Effector memory CD8-positive, alpha-beta T cell (primary cell): ENCODE results near the gene SLC27A5.

Experiments
- ATAC-seq: fragments of 150-1000 bp; cut with Tn5 transposase; replicated peaks from 2 replicates; pipeline ENCODE4 v1.10.0; 2021; ENCODE audit warnings: mild to moderate bottlenecking, moderate library complexity
- DNase-seq, 3 experiments: peaks; one replicate each; pipeline ENCODE4 v3.0.0; 2021
- H3K27ac Mint-ChIP-seq, 2 donors: one replicate each; pipeline ENCODE4 v1.8.0; 2022; ENCODE audit warnings: mild to moderate bottlenecking in 2 of 2, mixed read lengths in 2 of 2, moderate library complexity in 2 of 2
- H3K27me3 Mint-ChIP-seq, 2 donors: one replicate each; pipeline ENCODE4 v1.8.0; 2022; ENCODE audit warnings: mixed read lengths in 2 of 2
- H3K36me3 Mint-ChIP-seq: one replicate; pipeline ENCODE4 v1.8.0; 2022; ENCODE audit warnings: mild to moderate bottlenecking, moderate library complexity, mixed read lengths; ENCODE audit not compliant: insufficient read depth
- H3K4me1 Mint-ChIP-seq, 2 donors: one replicate each; pipeline ENCODE4 v1.8.0; 2022; ENCODE audit warnings: low read depth in 2 of 2, mixed read lengths in 2 of 2
- H3K4me3 Mint-ChIP-seq, 2 donors: one replicate each; pipeline ENCODE4 v1.8.0; 2022; ENCODE audit warnings: mild to moderate bottlenecking in 2 of 2, mixed read lengths in 2 of 2, moderate library complexity in 2 of 2
- H3K9me3 Mint-ChIP-seq, 2 donors: one replicate each; pipeline ENCODE4 v1.8.0; 2022; ENCODE audit warnings: mixed read lengths in 2 of 2
- total RNA-seq, 9 experiments: gene quantifications; one replicate each; lab custom pipeline; 2026; lab: John Stamatoyannopoulos, UW

Gene SLC27A5, protein sequence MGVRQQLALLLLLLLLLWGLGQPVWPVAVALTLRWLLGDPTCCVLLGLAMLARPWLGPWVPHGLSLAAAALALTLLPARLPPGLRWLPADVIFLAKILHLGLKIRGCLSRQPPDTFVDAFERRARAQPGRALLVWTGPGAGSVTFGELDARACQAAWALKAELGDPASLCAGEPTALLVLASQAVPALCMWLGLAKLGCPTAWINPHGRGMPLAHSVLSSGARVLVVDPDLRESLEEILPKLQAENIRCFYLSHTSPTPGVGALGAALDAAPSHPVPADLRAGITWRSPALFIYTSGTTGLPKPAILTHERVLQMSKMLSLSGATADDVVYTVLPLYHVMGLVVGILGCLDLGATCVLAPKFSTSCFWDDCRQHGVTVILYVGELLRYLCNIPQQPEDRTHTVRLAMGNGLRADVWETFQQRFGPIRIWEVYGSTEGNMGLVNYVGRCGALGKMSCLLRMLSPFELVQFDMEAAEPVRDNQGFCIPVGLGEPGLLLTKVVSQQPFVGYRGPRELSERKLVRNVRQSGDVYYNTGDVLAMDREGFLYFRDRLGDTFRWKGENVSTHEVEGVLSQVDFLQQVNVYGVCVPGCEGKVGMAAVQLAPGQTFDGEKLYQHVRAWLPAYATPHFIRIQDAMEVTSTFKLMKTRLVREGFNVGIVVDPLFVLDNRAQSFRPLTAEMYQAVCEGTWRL
- total RNA-seq, result 2.7 to 12.9 (median 10.2) reads per million in 9 experiments

DNA sequence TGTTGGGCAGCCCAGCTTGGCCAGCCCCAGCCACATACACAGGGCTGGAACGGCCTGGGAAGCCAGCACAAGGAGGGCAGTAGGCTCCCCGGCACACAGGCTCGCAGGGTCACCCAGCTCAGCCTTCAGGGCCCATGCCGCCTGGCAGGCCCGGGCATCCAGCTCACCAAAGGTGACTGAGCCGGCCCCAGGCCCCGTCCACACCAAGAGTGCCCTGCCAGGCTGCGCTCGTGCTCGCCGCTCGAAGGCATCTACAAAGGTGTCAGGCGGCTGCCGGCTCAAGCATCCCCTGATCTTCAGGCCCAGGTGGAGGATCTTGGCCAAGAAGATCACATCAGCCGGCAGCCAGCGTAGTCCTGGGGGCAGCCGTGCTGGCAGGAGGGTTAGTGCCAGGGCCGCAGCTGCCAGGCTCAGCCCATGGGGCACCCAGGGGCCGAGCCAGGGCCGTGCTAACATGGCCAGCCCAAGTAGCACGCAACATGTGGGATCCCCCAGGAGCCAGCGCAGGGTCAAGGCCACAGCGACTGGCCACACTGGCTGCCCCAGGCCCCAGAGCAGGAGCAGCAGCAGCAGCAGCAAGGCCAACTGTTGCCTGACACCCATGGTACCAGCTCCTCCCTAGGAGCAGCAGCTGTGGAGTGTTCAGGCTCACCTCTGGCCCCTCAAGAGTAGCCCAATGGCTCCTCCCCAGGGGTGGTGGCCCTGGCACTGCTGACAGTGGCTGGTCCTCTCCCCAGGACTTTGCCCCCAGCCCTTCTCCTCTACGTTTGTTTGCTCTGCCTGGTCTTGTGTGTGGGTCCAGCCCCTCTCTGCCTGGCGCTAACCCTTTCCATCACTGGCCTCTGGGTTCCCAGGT is at the start of gene SLC27A5:
SLC27A5 (minus strand) TSS at position 640 of the 856 bp plus-strand sequence; CDS start at position 603, 37 bp downstream.
- Mint-ChIP-seq H3K27me3 (no peaks in the 10 kb centered on the region), H3K4me3 (no peak within 1 kb of the TSS), H3K4me1 (peaks cover 15 to 19% of the 10 kb centered on the region in 2 donors), H3K27ac (peak within 1 kb of the TSS in 1 of 2 donors; percentile 66), H3K9me3 (peaks cover 0 to 2% of the 10 kb centered on the region in 2 donors), H3K36me3 (peaks cover 9% of the 10 kb centered on the region)
- no peak for ATAC-seq
- no peak for DNase-seq

DNA sequence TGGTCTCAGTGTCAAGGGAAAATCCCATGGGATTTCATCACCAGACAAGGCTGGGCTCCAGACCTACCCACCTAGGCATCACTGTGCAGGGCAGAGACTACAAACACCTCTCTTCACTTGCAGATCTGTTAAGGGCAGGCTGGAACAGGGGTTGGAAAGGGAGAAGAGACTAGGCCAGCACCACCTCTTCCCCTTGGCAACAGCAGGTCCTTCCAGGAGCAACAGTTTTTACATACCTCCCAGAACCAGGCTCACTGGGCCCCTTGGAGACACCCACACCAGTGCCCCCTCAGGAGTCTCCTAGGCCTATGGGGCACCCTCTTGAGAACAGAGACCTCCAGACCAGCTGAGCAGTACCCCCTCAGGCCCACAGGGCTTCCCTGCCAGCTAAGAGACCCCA is 49.1 kb upstream of the SLC27A5 start:
- DNase-seq (no peak), ATAC-seq (no peak)
- Mint-ChIP-seq H3K4me1 (peaks cover 41 to 49% of the 10 kb centered on the region in 2 donors), H3K9me3 (no peaks in the 10 kb centered on the region), H3K36me3 (peaks cover 47% of the 10 kb centered on the region), H3K27me3 (no peaks in the 10 kb centered on the region), H3K4me3 (peak overlapping the region; percentile 80 to 99), H3K27ac (peak overlapping the region in 1 of 2 donors; percentile 38)

DNA sequence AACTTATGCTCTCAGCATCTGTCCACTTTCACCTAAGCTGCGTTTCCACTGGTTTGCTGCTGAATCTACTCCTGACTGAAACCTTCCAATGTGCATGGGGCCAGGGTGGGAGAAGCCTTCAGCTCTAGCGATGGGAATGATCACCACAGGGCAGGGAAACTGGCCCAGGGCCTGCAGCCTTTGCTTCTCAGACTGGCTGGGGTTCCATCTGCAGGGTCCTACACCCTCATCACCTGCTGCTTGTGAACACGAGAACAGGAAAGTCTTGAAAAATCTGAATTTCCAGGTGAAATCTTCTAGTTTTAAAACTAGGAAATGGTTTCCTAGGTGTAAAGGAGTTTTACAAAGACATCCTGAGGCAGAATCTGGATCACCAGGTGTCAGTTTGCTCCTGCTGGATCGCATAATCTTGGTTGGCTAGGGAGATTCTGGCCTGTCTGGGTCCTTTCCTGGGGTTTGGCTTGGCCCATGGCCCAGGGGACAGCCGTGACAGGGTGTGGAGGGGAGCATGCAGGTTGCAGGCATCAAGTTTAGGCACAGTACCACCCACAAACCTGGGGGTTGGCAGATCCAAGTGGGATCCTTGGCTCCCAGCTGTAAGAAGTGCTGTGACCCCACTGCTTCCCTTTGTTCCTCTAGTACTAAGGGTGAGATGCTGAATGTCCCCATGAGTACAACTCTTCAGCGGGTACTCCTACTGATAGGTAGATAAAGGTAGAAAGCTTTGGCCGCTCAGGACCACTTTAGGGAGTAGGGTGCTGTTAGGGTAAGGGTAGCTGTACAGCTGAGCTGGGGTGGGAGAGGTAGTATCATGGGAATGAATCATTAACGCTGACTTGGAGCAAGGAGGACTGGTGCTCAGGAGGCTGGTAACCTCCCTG is 48.5 kb upstream of the SLC27A5 start:
- H3K9me3 Mint-ChIP-seq, result no peaks in the 10 kb centered on the region
- no peaks in the 10 kb centered on the region for H3K27me3 Mint-ChIP-seq
- ATAC-seq (no peak), DNase-seq (no peak)
- H3K36me3 Mint-ChIP-seq, result peaks cover 53% of the 10 kb centered on the region
- peak overlapping the region; percentile 95 to 99 for H3K27ac Mint-ChIP-seq
- H3K4me3 Mint-ChIP-seq, result peak overlapping the region; percentile 96 to 99
- H3K4me1 Mint-ChIP-seq, result peaks cover 43 to 53% of the 10 kb centered on the region in 2 donors

DNA sequence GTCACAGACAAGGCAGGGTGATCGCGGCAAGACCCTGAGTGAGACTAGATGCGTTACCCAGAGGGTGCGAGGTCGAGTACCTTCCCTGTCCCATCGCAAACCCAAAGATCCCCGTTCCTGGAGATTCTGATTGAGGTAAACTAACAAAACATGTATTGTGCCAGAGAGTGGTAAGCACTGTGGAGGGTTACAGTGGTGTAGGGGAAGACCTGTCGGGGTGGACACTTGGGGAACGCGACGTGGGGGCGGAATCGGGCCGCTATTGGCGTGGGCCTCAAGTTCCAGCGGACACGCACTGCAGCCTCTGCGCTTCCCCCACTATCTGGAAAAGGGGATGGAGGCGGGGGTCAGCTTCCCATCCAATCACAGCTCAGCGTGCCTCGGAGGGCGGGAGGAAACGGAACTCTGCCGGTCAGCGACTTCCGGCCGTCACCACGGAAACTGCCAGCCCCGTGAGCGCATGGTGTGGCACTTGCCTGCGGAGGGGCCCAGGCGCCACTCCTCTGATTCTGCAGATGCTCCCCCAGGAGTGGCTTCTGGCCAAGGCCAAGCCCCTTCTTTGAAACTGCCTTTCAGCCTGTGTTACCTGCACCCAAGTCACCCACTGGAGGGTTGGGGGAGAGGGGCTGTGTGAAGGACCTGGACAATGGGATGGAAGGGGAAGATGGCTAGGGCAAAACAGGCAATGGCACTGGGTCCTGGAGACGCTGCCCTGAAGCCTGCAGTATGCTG is 47.6 kb upstream of the SLC27A5 start:
- H3K9me3 Mint-ChIP-seq, result no peaks in the 10 kb centered on the region
- peak overlapping the region; percentile 96 to 99 for H3K4me3 Mint-ChIP-seq
- H3K4me1 Mint-ChIP-seq, result peaks cover 48 to 58% of the 10 kb centered on the region in 2 donors
- H3K36me3 Mint-ChIP-seq, result peaks cover 59% of the 10 kb centered on the region
- no peak for ATAC-seq
- H3K27me3 Mint-ChIP-seq, result no peaks in the 10 kb centered on the region
- DNase-seq, result peak in 2 of 3 experiments; percentile 33 to 38
- H3K27ac Mint-ChIP-seq, result peak overlapping the region; percentile 95 to 99

DNA sequence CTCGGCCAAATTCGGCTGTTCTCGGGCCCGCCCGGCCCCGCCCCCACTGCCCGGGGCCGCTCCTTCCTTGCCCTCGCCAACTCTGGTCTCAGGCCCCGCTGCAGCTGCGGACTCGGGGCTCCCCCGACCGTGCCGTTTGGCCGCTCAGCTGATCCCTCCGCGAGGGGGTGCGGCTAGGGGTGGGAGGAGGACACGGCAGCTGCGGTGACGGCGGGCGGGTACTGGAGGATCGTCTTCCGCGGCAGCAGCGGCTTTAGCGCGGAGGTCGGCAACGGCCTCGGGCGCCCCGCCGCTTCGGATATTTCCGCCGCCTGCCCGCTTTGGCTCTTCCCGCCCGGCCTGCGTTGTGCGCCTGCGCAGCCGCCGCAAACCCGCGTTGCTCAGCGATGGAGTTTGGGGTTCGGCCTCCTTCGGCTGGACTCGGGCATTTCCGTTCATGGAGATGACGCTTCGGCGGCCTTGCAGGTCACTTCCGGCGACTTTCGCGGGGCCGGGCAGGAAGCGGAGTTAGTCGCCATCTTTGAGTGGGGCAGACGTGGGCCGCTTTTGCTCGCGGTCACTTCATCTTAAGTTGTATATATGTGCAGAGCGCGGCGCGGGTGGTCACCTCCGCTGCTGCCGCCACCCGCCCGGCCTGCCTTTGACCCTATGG is 47.0 kb upstream of the SLC27A5 start:
- peak overlapping the region; percentile 95 to 99 for H3K27ac Mint-ChIP-seq
- peak overlapping the region; percentile 96 to 99 for H3K4me3 Mint-ChIP-seq
- ATAC-seq (peak; percentile 65), DNase-seq (peak; percentile 100)
- H3K36me3 Mint-ChIP-seq, result peaks cover 64% of the 10 kb centered on the region
- H3K27me3 Mint-ChIP-seq, result no peaks in the 10 kb centered on the region
- H3K4me1 Mint-ChIP-seq, result peaks cover 50 to 64% of the 10 kb centered on the region in 2 donors
- no peaks in the 10 kb centered on the region for H3K9me3 Mint-ChIP-seq

DNA sequence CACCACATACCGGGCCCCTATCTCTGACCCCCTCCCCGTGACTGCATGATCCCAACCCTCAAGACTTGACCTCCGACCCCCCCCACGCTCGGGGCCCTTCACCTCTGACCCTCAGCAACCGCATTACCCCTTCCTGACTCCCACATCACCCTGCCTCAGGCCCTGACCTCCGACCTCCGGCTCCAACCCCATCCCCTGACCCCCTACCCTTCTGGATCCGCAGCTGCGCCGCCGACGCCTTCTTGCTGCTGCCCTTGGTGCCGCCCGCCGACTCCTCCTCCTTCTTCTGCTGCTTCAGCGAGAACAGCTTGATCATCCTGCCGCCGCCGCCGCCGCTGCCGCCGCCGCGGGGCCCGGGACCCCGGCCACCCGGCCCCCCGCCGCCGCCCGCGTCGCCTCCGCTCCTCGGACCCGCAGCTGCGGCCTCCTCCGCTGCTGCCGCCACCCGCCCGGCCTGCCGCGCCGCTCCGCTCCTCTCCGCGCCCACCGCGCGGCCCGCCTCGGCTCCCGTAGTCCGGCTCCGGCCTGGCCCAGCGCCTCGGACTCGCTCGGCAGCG is 46.4 kb upstream of the SLC27A5 start, which contains the start of gene UBE2M:
UBE2M (minus strand) TSS at position 546 of the 557 bp plus-strand sequence; CDS start at position 316, 230 bp downstream.
- H3K4me3 Mint-ChIP-seq, result peak within 1 kb of the TSS; percentile 96 to 99
- H3K27ac Mint-ChIP-seq, result peak within 1 kb of the TSS; percentile 95 to 99
- peaks cover 48 to 63% of the 10 kb centered on the region in 2 donors for H3K4me1 Mint-ChIP-seq
- H3K27me3 Mint-ChIP-seq, result no peaks in the 10 kb centered on the region
- DNase-seq (peak in 2 of 3 experiments; percentile 44 to 54), ATAC-seq (peak; percentile 19)
- H3K9me3 Mint-ChIP-seq, result no peaks in the 10 kb centered on the region
- peaks cover 69% of the 10 kb centered on the region for H3K36me3 Mint-ChIP-seq

DNA sequence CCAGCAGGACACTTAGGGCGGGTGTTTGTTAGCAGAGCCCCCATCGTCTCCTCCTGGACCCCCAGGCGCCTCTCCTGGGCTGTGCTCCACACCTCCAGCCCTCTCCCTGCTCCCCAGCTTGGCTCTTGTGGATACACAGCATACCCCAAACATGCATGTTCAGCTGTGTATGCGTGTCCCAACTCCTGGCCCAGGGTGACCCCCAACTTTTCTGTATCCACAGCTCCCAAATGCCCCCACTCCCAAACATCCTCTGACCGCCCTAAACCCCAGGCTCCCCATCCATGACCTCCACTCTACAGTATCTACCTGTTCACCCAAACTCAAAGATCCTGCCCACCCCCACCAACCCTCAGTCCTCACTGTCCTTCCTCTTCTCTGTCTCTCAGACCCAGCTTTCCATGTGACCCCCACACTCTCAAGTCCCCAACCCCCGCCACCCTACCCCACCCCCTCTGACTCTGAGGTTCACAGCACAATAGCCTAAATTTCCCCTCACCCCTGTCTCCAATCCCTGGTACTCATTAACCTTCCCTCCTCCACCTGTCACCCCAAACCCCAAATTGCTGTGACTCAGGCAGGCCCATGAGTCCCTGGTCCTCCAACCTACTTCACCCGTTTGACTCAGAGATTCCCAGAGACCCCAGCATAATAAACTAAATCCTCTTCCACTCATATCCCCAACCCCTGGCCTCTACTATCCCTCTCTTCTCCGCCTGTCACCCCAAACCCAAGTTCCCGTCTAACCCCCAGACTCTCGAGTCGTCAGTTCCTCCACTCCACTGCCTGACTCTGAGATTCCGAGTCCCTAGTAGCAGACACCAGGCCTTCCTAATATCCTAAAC is 45.7 kb upstream of the SLC27A5 start:
- DNase-seq (no peak), ATAC-seq (no peak)
- Mint-ChIP-seq H3K4me3 (peak overlapping the region; percentile 96 to 99), H3K27ac (peak overlapping the region; percentile 95 to 99), H3K27me3 (no peaks in the 10 kb centered on the region), H3K4me1 (peaks cover 54 to 65% of the 10 kb centered on the region in 2 donors), H3K9me3 (no peaks in the 10 kb centered on the region), H3K36me3 (peaks cover 76% of the 10 kb centered on the region)

DNA sequence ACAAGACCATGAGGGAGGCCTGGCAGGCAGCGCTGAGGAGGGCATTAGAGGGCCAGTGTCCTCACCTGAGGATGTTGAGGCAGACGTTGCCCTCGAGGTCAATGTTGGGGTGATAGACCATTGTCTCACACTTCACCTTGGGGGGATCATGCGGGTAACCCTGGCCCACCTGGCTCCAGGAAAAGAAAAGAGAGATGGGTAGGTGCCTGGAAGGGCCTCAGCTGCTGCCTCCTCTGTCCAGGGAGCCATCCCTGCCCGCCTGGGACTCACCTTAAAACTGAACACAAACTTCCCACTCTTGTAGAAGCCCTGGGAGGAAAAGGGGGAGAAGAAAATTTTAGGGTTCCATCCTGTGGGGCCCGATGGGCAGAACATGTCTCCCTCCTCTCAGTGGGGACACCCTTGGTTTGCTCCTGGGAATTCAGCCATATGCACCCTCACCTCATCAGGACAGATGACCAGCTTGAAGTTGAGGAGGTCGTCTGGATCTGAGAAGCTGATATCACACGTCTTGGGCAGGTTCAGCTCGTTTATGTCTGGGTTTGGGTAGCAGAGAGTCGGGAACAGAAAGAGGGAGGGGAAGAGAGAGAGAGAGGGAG is 44.9 kb upstream of the SLC27A5 start:
- no peaks in the 10 kb centered on the region for H3K27me3 Mint-ChIP-seq
- no peaks in the 10 kb centered on the region for H3K9me3 Mint-ChIP-seq
- no peak for DNase-seq
- peak overlapping the region; percentile 96 to 99 for H3K4me3 Mint-ChIP-seq
- peak overlapping the region; percentile 95 to 99 for H3K27ac Mint-ChIP-seq
- peaks cover 77% of the 10 kb centered on the region for H3K36me3 Mint-ChIP-seq
- peaks cover 55 to 61% of the 10 kb centered on the region in 2 donors for H3K4me1 Mint-ChIP-seq
- ATAC-seq, result no peak

DNA sequence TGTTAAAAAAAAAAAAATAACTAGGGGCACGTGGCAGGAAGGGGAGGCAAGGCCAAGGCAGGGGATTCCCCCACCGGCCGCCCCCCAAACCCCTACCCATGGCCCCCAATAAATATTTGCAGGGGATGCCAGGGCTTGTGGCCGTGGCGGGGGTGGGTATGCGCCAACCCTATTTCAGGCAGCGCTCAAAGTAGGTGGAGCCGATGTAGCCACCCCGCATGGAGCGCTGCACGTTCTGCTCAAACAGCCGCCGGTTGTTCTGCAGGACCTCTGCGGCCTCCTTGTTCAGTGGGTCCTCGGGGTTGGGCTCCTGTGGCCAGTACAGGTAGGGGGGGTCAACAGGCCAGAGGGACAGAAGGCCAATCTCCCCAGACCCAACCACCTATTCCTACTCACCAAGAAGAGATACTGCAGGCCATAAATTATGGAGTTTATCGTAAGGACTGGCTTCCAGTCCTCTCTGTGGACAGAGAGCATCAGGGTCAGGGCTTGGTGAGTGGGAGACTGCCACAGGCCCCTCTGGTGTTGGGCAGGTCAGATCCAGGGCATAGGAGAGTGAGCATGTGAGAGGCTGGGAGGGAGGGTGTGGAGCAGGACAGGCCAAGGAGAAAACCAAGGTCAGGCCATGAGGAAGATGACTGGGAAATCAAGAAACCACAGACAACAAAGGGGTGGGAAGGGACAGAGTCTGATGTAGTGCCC is 44.3 kb upstream of the SLC27A5 start:
- no peak for ATAC-seq
- H3K27ac Mint-ChIP-seq, result peak overlapping the region; percentile 98 to 99

More for the DNA sequence above, 44.3 kb upstream of the SLC27A5 start:
- no peaks in the 10 kb centered on the region for H3K9me3 Mint-ChIP-seq
- H3K36me3 Mint-ChIP-seq, result peaks cover 84% of the 10 kb centered on the region
- no peaks in the 10 kb centered on the region for H3K27me3 Mint-ChIP-seq
- H3K4me3 Mint-ChIP-seq, result peak overlapping the region; percentile 96 to 99
- peaks cover 55 to 58% of the 10 kb centered on the region in 2 donors for H3K4me1 Mint-ChIP-seq
- DNase-seq, result no peak
